Pulmonary artery endothelial cell (primary cell): ENCODE data around the gene FEN1. TPM values are rescaled to one million over a fixed set of nuclear protein-coding genes. Genes with fewer than 3 reads are reported as not detected.

Experiments
- DNase-seq: peaks from one replicate; pipeline ENCODE4 v3.0.0-alpha.2; 2011; ENCODE audit warnings: low read depth, low spot score
- total RNA-seq: library from RNA; depleted of rRNA; stranded (reverse); fragments of >200 nt; gene quantifications from 2 replicates; pipeline ENCODE4 v1.2.3, GENCODE V29; 2014

Gene FEN1
- total RNA-seq, 1 donor from 2014 or later: 46.8 TPM

- no peak for DNase-seq
These were observed 35.4 kb upstream of the FEN1 start for GRCh38 chr11:61757213-61757862.

- no peak for DNase-seq
These were observed 31.8 kb upstream of the FEN1 start for GRCh38 chr11:61760946-61761345.

GRCh38 chr11:61761440-61762222 lies 31.1 kb upstream of the FEN1 start:
- no peak for DNase-seq

GRCh38 chr11:61762223-61762615 lies 30.5 kb upstream of the FEN1 start:
- no peak for DNase-seq

- DNase-seq: no peak
These were observed 29.9 kb upstream of the FEN1 start for GRCh38 chr11:61762798-61763197.

- DNase-seq: no peak
These were observed 28.6 kb upstream of the FEN1 start for GRCh38 chr11:61763930-61764605.

GRCh38 chr11:61764606-61765260 lies 28.0 kb upstream of the FEN1 start:
- DNase-seq: no peak

GRCh38 chr11:61765550-61766253 lies 27.0 kb upstream of the FEN1 start:
- no peak for DNase-seq

- no peak for DNase-seq
These were observed 26.3 kb upstream of the FEN1 start for GRCh38 chr11:61766353-61766841.

GRCh38 chr11:61768376-61769076 lies 24.2 kb upstream of the FEN1 start:
- no peak for DNase-seq

GRCh38 chr11:61769169-61769920 lies 23.4 kb upstream of the FEN1 start:
- no peak for DNase-seq

- no peak for DNase-seq
These were observed 22.6 kb upstream of the FEN1 start for GRCh38 chr11:61769946-61770683.

- no peak for DNase-seq
These were observed 21.4 kb upstream of the FEN1 start for GRCh38 chr11:61771195-61771894.

- DNase-seq: no peak
These were observed 20.7 kb upstream of the FEN1 start for GRCh38 chr11:61771985-61772455.

- DNase-seq: no peak
These were observed 19.4 kb upstream of the FEN1 start for GRCh38 chr11:61773356-61773755.

- no peak for DNase-seq
These were observed 18.9 kb upstream of the FEN1 start for GRCh38 chr11:61773809-61774208.

GRCh38 chr11:61774411-61774810 lies 18.3 kb upstream of the FEN1 start:
- DNase-seq: no peak

- no peak for DNase-seq
These were observed 17.6 kb upstream of the FEN1 start for GRCh38 chr11:61775106-61775505.
